ENCODE measurements around the gene EPHB2. TPM values are rescaled to one million over a fixed set of nuclear protein-coding genes. Genes with fewer than 3 reads are reported as not detected.

EPHB2 gene
- total RNA-seq, 1 donor from 2014 or later: 28.9 TPM

- no peak for DNase-seq (ENCODE audit: low spot score)
Observed at GRCh38 chr1:22880174-22880601, 169.5 kb downstream of the EPHB2 start.

DNA sequence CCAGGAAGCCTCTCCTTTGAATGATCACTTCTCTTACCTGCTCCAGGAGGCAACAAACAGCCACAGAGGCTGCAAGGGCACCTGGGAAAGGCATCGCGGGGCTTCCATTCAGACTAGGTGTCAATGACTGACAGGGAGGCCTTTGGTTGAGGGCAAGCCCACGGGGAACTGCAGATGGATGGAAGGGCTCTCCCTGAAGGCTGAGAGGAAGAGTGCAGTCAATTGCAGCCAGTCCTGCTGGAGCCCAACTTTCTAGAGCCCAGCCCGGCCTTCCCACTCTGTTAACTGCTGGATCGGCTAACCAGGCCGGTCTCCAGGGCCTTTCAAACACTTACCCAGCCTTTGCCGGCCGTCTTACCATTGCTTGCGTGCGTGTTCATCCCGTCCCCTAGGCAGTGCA is 172.8 kb downstream of the EPHB2 start:
- DNase-seq (ENCODE audit: low spot score): no peak

DNA sequence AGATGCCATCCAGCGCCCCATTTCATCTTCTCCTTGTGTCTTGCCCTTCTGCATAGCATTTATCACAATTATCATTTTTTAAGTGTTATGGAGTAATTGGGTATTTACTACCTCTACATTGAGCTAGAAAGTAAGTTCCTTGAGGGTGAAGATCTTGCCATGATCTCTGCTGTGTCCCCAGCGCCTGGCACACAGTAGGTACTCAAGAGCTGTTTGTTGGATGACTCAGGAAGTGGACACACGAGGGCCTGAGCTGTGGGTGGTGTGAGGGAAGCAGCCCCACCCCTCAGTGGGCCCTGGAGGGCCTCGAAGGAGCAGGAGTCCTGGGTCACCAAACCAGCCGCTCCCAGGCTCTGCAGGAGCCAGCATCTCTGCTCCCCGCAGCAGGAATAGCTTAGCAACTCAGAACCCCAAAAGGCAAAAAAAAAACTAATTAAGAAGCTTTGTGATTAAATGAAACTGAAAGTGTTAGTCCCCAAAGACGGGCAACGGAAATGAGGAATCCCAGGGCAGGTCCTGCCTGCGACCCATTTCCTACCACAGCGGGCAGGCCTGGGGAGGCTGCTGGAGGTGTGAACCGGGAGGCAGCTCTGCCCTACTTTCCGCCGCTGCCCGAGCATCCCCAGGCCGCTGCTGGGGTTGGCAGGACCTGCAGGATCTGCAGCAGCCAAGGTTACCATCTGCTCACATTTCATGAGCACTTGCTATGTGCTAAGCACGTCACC is 174.3 kb downstream of the EPHB2 start:
- DNase-seq (ENCODE audit: low spot score): no peak

DNA sequence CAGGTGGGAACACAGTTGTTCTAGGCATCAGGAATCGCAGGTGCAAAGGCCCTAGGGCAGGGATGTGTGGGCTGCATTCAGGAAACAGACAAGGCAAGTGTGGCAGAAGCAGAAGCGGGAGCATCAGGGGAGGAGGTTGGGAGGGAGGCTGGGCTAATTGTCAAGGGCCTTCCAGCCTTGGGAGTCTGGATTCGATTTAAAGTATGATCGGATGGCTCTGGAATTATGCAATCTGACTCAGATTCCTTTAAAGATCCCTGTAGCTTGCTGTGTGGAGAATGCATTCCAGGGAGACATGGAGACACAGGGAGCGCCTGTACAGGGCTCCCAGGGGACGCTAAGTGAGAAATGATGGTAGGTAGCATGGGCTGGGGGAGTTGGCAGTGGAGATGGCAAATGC is 175.6 kb downstream of the EPHB2 start:
- peak; percentile 65 for DNase-seq (ENCODE audit: low spot score)

GRCh38 chr1:22887491-22887890 is 176.9 kb downstream of the EPHB2 start:
- DNase-seq (ENCODE audit: low spot score): no peak

- DNase-seq (ENCODE audit: low spot score): peak; percentile 88
Observed at GRCh38 chr1:22888320-22889075, 177.9 kb downstream of the EPHB2 start.

DNA sequence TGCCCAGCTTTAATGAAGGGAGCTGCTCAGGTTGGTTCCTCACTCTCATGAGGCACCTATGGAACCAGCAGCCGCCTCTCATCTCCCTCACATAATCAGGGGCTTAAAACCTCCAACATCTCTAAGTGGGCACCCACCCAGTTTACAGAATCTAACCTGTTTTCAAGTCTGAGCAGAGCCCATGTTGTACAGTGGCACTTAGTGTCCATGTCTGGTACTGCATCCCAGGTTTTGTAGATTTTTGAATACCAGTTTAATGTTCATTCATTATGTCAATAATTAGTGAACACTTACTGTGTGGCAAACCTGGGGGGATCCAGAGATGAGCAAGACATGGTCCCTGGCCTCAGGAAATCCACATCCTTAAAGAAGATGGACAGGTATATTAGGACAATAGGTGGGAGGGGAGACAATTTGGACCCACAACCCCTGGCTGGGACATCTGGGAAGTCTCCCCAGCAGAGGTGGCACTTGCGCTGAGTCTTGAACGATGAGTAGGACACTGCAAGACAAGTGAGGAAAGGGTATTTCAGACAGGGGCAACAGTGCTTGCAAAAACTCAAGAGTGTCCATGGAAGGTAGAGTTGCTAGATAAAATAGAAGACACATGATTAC is 178.7 kb downstream of the EPHB2 start:
- peak; percentile 48 for DNase-seq (ENCODE audit: low spot score)

DNA sequence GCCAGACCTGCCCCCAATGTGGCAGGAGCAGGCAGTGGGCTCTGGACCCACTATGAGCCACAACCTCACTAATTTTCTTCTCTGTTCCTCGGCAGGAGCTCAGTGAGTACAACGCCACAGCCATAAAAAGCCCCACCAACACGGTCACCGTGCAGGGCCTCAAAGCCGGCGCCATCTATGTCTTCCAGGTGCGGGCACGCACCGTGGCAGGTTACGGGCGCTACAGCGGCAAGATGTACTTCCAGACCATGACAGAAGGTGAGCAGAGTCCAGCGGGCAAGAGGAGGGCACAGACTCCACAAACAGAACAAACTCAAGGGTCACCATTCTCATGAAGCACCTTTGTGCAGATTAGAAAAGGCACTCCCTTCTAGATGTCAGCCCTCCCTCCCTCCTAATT is 182.2 kb downstream of the EPHB2 start:
- no peak for DNase-seq (ENCODE audit: low spot score)

GRCh38 chr1:22893292-22893691 is 182.7 kb downstream of the EPHB2 start:
- no peak for DNase-seq (ENCODE audit: low spot score)

DNA sequence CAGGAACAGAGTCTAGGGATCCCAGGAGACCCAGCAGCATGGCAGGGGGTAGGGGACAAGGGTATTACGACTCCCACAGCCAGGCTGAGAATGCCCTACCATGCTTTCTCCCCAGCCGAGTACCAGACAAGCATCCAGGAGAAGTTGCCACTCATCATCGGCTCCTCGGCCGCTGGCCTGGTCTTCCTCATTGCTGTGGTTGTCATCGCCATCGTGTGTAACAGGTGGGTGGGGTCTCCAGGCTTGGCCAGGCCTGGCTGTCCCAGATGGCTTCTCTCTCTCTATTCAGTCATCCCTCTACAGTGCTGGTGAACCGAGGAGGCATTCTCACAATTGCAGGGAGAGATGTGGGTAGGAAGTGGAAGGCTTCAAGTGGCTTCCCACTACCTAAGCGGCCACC is 184.7 kb downstream of the EPHB2 start:
- DNase-seq (ENCODE audit: low spot score): no peak

GRCh38 chr1:22896184-22896583 is 185.5 kb downstream of the EPHB2 start:
- no peak for DNase-seq (ENCODE audit: low spot score)

DNA sequence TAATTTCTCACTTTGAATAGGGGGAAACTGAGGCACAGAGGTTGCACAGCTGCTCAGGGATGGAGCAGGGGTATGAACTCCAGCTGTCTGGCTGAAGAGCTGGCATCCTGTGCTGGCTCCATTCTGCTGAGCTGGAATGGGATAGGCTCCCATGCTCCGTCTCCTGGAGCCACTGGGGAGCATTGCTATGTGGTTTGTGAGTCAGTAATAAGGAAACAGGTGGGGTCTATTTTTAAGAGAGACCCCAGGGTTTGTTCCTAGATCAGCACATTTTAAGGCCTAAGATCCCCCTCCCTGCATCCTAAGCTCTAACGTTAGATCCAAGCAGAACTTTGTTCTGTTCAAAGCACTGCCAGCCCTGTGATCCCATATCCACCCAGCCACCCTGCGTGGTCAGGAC is 189.8 kb downstream of the EPHB2 start:
- no peak for DNase-seq (ENCODE audit: low spot score)

DNA sequence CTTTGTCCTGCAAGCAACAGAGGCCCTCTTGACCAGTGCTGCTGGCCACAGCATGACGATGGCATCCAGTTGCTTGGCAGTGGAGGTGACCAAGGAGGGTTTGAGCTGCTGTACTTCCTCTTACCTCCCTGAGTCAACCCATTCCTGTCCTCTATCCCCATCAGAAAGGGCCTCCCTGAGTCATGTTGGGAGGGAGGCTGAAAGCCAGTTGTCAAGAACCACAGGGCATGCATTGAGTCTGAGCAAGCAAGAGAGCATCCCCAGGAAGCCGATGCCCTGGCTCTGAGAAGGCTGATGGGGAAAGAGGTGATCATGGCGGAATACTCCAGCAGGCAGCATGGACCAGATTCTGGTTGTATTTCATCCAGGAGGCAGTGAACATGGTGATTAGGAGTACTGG is 192.5 kb downstream of the EPHB2 start:
- DNase-seq (ENCODE audit: low spot score): no peak

DNA sequence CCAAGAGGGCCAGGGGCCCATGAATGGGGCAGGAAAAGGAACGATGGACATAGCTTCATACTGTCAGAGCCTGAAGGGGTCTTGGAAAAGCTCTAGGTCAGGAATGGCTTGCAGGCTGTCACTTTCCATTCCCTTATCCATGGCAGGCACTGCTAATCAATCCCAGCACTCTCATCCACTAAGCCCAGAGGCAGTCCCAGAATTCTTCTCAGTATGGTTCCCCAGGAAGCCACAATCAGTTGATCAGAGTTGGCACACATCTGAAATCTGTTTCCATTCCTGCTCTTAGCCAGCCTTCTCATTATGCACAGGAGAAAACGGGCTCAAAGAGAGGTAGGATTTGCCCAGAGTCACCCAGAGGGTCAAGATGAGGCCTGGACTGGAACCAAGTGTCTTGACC is 196.3 kb downstream of the EPHB2 start:
- no peak for DNase-seq (ENCODE audit: low spot score)

DNA sequence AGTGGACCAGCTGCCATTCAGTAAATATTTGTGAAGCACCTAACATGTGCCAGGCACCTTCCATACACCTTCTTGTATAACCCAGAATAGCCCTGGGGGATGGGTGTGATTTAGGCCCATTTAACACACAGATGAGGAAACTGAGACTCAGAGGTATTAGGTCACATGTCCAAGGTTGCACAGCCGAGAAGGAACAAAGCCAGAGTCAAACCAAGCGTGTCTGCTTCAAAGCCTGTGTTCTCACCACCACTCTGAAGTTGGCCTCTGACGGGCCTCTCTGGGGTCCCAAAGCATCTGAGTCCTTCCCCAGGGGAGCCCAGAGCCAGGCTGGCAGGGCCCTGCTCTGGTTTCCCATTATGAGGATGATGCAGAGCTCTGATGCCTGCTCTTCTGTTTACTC is 196.9 kb downstream of the EPHB2 start:
- DNase-seq (ENCODE audit: low spot score): no peak

DNA sequence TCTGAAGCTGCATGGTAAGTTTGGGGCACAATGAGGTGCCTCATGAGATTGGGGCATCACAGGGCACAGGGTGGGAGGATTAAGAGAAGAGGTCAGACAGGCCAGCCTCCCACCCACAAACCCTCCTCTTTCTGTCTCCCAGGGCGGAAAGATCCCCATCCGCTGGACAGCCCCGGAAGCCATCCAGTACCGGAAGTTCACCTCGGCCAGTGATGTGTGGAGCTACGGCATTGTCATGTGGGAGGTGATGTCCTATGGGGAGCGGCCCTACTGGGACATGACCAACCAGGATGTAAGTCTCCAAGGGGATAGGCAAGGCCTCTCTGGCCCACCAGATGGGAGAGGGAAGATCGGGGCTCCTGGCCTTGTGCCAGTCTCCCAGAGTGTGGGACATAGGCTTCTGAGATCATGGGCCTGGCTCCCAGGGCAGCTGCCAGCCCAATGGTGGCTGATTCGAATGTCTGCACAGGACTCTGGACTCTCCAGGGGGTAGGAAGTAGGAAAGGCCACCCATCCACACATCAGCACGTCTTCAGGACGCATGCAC is 198.3 kb downstream of the EPHB2 start:
- no peak for DNase-seq (ENCODE audit: low spot score)

GRCh38 chr1:22910286-22910685 is 199.6 kb downstream of the EPHB2 start:
- DNase-seq (ENCODE audit: low spot score): no peak

GRCh38 chr1:22910986-22911651 is 200.5 kb downstream of the EPHB2 start:
- DNase-seq (ENCODE audit: low spot score): no peak

DNA sequence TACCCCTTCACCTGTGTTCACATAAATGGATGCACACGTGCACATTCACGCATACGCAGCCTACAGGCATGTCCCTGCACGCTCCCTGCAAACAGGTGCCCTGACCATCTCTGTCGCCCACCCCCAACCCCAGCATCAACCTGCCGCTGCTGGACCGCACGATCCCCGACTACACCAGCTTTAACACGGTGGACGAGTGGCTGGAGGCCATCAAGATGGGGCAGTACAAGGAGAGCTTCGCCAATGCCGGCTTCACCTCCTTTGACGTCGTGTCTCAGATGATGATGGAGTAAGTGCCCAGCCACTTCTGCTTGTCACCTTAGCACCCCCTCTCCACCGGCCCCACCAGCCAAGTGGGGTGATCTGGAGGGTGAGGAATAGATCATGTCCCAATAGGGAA is 201.7 kb downstream of the EPHB2 start:
- no peak for DNase-seq (ENCODE audit: low spot score)

DNA sequence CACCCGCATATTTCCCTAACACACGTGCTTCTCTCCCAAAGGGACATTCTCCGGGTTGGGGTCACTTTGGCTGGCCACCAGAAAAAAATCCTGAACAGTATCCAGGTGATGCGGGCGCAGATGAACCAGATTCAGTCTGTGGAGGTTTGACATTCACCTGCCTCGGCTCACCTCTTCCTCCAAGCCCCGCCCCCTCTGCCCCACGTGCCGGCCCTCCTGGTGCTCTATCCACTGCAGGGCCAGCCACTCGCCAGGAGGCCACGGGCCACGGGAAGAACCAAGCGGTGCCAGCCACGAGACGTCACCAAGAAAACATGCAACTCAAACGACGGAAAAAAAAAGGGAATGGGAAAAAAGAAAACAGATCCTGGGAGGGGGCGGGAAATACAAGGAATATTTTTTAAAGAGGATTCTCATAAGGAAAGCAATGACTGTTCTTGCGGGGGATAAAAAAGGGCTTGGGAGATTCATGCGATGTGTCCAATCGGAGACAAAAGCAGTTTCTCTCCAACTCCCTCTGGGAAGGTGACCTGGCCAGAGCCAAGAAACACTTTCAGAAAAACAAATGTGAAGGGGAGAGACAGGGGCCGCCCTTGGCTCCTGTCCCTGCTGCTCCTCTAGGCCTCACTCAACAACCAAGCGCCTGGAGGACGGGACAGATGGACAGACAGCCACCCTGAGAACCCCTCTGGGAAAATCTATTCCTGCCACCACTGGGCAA is 202.9 kb downstream of the EPHB2 start:
- no peak for DNase-seq (ENCODE audit: low spot score)

DNA sequence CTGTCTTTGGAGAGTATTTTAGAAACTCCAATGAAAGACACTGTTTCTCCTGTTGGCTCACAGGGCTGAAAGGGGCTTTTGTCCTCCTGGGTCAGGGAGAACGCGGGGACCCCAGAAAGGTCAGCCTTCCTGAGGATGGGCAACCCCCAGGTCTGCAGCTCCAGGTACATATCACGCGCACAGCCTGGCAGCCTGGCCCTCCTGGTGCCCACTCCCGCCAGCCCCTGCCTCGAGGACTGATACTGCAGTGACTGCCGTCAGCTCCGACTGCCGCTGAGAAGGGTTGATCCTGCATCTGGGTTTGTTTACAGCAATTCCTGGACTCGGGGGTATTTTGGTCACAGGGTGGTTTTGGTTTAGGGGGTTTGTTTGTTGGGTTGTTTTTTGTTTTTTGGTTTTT is 203.5 kb downstream of the EPHB2 start:
- no peak for DNase-seq (ENCODE audit: low spot score)
